ENCODE data around the gene AREG.
A peak's percentile ranks its signal among the peaks of the same experiment; 100 is the strongest.
"Not testable (repeated sequence)": the region's sequence is repeated elsewhere in the genome, so short reads cannot be mapped to it uniquely, and the experiment has no call there.

The AREG gene

GRCh38 chr4:74444891-74445642 is at the start of gene AREG:
TSS of gene AREG (plus strand) at chr4:74445136. CDS start at chr4:74445346, 210 bp downstream.
- peak; percentile 66 for DNase-seq (ENCODE audit: low read depth, low spot score)

- DNase-seq (ENCODE audit: low read depth, low spot score): no peak
Observed at GRCh38 chr4:74395633-74396032, 49.3 kb upstream of the AREG start.

- no peak for DNase-seq (ENCODE audit: low read depth, low spot score)
Observed at GRCh38 chr4:74397748-74398426, 47.0 kb upstream of the AREG start.

- DNase-seq (ENCODE audit: low read depth, low spot score): not testable (repeated sequence)
Observed at GRCh38 chr4:74398894-74399589, 45.9 kb upstream of the AREG start.

- DNase-seq (ENCODE audit: low read depth, low spot score): peak; percentile 3
Observed at GRCh38 chr4:74400395-74400794, 44.5 kb upstream of the AREG start.

GRCh38 chr4:74402692-74403456 is 42.1 kb upstream of the AREG start:
- DNase-seq (ENCODE audit: low read depth, low spot score): no peak

GRCh38 chr4:74407891-74408290 is 37.0 kb upstream of the AREG start:
- DNase-seq (ENCODE audit: low read depth, low spot score): no peak

- no peak for DNase-seq (ENCODE audit: low read depth, low spot score)
Observed at GRCh38 chr4:74408639-74409038, 36.3 kb upstream of the AREG start.

GRCh38 chr4:74410272-74410671 is 34.7 kb upstream of the AREG start:
- DNase-seq (ENCODE audit: low read depth, low spot score): no peak

GRCh38 chr4:74412225-74412624 is 32.7 kb upstream of the AREG start:
- no peak for DNase-seq (ENCODE audit: low read depth, low spot score)

GRCh38 chr4:74413265-74413664 is 31.7 kb upstream of the AREG start:
- DNase-seq (ENCODE audit: low read depth, low spot score): no peak

- DNase-seq (ENCODE audit: low read depth, low spot score): no peak
Observed at GRCh38 chr4:74414149-74414809, 30.7 kb upstream of the AREG start.

- no peak for DNase-seq (ENCODE audit: low read depth, low spot score)
Observed at GRCh38 chr4:74415602-74416300, 29.2 kb upstream of the AREG start.

- no peak for DNase-seq (ENCODE audit: low read depth, low spot score)
Observed at GRCh38 chr4:74418063-74418670, 26.8 kb upstream of the AREG start.

- DNase-seq (ENCODE audit: low read depth, low spot score): no peak
Observed at GRCh38 chr4:74420863-74421262, 24.1 kb upstream of the AREG start.

GRCh38 chr4:74423104-74423503 is 21.8 kb upstream of the AREG start:
- DNase-seq (ENCODE audit: low read depth, low spot score): no peak

GRCh38 chr4:74424111-74424510 is 20.8 kb upstream of the AREG start:
- DNase-seq (ENCODE audit: low read depth, low spot score): no peak

- no peak for DNase-seq (ENCODE audit: low read depth, low spot score)
Observed at GRCh38 chr4:74426101-74426500, 18.8 kb upstream of the AREG start.

- no peak for DNase-seq (ENCODE audit: low read depth, low spot score)
Observed at GRCh38 chr4:74428276-74428675, 16.7 kb upstream of the AREG start.

GRCh38 chr4:74431113-74431826 is 13.7 kb upstream of the AREG start:
- no peak for DNase-seq (ENCODE audit: low read depth, low spot score)

All from ELF-1 (cell line).